B cell (primary cell): ENCODE measurements around the gene HOXD9. TPM values are rescaled to one million over a fixed set of nuclear protein-coding genes. Genes with fewer than 3 reads are reported as not detected.

Experiments used
- ATAC-seq: fragments of 200-7000 bp; cut with Tn5 transposase; one replicate; pipeline ENCODE4 v1.10.0; 2021; ENCODE audit warnings: low read depth, mild to moderate bottlenecking, moderate number of reproducible peaks, moderate library complexity
- CTCF ChIA-PET: fragments of 350-600 bp; sonication (Branson Sonifier 250); formaldehyde crosslinking; loops from one replicate; lab custom pipeline; 2021; ENCODE audit warnings: antibody characterized with exemption, inconsistent platforms; lab: Charles Lee
- POLR2A ChIA-PET: fragments of 350-600 bp; sonication (Branson Sonifier 250); formaldehyde crosslinking; loops from one replicate; lab custom pipeline; 2021; ENCODE audit warnings: antibody characterized with exemption; lab: Charles Lee
- DNase-seq: peaks from one replicate; pipeline ENCODE4 v3.0.0; 2013
- H2AFZ ChIP-seq: 2 replicates; pipeline ENCODE4 v1.6.1; 2012; ENCODE audit warnings: mild to moderate bottlenecking, low read depth, low read length; ENCODE audit not compliant: insufficient read depth, poor library complexity, severe bottlenecking
- H3K27ac ChIP-seq, 2 donors: 1 replicate in 1 of 2; 2 replicates in 1 of 2; pipeline ENCODE4 v1.5.1; 2012 to 2013; ENCODE audit warnings: low read length in 2 of 2, mild to moderate bottlenecking in 2 of 2, moderate library complexity in 1 of 2
- H3K27me3 ChIP-seq, 4 experiments: fragments of 200-600 bp in 1 of 4; sonication (generic) in 1 of 4; replicated peaks in 1 of 4; 1 replicate in 2 of 4; 2 replicates in 2 of 4; pipeline versions ENCODE4 v1.6.1 to v1.7.0; 2013 to 2016; ENCODE audit warnings: low read length in 3 of 4, mild to moderate bottlenecking in 2 of 4, mixed read lengths in 1 of 4, moderate library complexity in 1 of 4; ENCODE audit not compliant: insufficient read depth in 4 of 4, control insufficient read depth in 3 of 4; ENCODE audit errors: control extremely low read depth in 1 of 4
- H3K36me3 ChIP-seq, 2 experiments: replicated peaks in 1 of 2; 1 replicate in 1 of 2; 2 replicates in 1 of 2; pipeline versions ENCODE4 v1.6.1 to v1.7.1; 2013; ENCODE audit warnings: low read length in 1 of 2; ENCODE audit not compliant: insufficient read depth in 2 of 2, control insufficient read depth in 1 of 2; ENCODE audit errors: control extremely low read depth in 1 of 2, extremely low read depth in 1 of 2
- H3K4me1 ChIP-seq, 2 donors: fragments of 200-600 bp in 1 of 2; sonication (generic) in 1 of 2; 1 replicate in 1 of 2; 2 replicates in 1 of 2; pipeline versions ENCODE4 v1.5.1 to v1.6.1; 2013 to 2017; ENCODE audit warnings: low read length in 2 of 2; ENCODE audit not compliant: control insufficient read depth in 2 of 2, insufficient read depth in 2 of 2
- H3K4me2 ChIP-seq: replicated peaks from 2 replicates; pipeline ENCODE3; 2012; ENCODE audit warnings: mild to moderate bottlenecking, low read depth, low read length; ENCODE audit not compliant: poor library complexity, severe bottlenecking
- H3K4me3 ChIP-seq, 5 experiments: fragments of 200-600 bp in 1 of 5; sonication (generic) in 1 of 5; 1 replicate in 3 of 5; 2 replicates in 2 of 5; pipeline versions ENCODE4 v1.5.1 to v1.7.0; 2011 to 2016; ENCODE audit warnings: low read length in 4 of 5, mild to moderate bottlenecking in 4 of 5, low read depth in 2 of 5, control low read depth in 1 of 5, moderate library complexity in 1 of 5; ENCODE audit not compliant: insufficient read depth in 1 of 5; ENCODE audit errors: control extremely low read depth in 1 of 5, extremely low read depth in 1 of 5
- H3K79me2 ChIP-seq: fragments of 200-600 bp; sonication (generic); one replicate; pipeline ENCODE4 v1.6.0; 2016; ENCODE audit warnings: low read length; ENCODE audit not compliant: control insufficient read depth, insufficient read depth
- H3K9ac ChIP-seq: fragments of 200-600 bp; sonication (generic); 2 replicates; pipeline ENCODE4 v1.6.1; 2017; ENCODE audit warnings: mild to moderate bottlenecking, low read length, moderate library complexity
- H3K9me3 ChIP-seq, 3 donors: one replicate each; pipeline versions ENCODE4 v1.6.1 to v1.7.1; 2013; ENCODE audit warnings: low read length in 2 of 3; ENCODE audit not compliant: control insufficient read depth in 2 of 3, insufficient read depth in 1 of 3; ENCODE audit errors: control extremely low read depth in 1 of 3
- H4K20me1 ChIP-seq: 2 replicates; pipeline ENCODE4 v1.6.0; 2012; ENCODE audit warnings: mild to moderate bottlenecking, low read length; ENCODE audit not compliant: insufficient read depth, control insufficient read depth, poor library complexity, severe bottlenecking
- H3K27ac Mint-ChIP-seq: one replicate; pipeline ENCODE4 v1.8.0; 2021; ENCODE audit warnings: mixed read lengths
- H3K27me3 Mint-ChIP-seq: one replicate; pipeline ENCODE4 v1.8.0; 2021; ENCODE audit warnings: mixed read lengths
- H3K4me1 Mint-ChIP-seq: one replicate; pipeline ENCODE4 v1.8.0; 2021; ENCODE audit warnings: mixed read lengths
- H3K4me3 Mint-ChIP-seq: one replicate; pipeline ENCODE4 v1.8.0; 2021; ENCODE audit warnings: mixed read lengths
- H3K9me3 Mint-ChIP-seq: one replicate; pipeline ENCODE4 v1.8.0; 2022; ENCODE audit warnings: mixed read lengths; ENCODE audit not compliant: insufficient read depth
- CTCF ChIP-seq: fragments of 200-600 bp; IDR thresholded peaks from one replicate; pipeline ENCODE4 v1.8.0; 2022; ENCODE audit warnings: antibody characterized with exemption, mild to moderate bottlenecking
- EZH2 ChIP-seq: IDR thresholded peaks from 2 replicates; pipeline ENCODE4 v1.6.1; 2012; ENCODE audit warnings: borderline replicate concordance, low read depth, mild to moderate bottlenecking, moderate library complexity, low read length; ENCODE audit not compliant: insufficient read depth, poor library complexity, severe bottlenecking
- WGBS: methylation state at CpG from one replicate; pipeline ENCODE4 v1.1.5; 2013; ENCODE audit warnings: missing lambda C conversion rate; ENCODE audit not compliant: insufficient coverage; 5-methylcytosine and 5-hydroxymethylcytosine counted together
- intact Hi-C: fragments of 100-400 bp; cut with micrococcal nuclease; formaldehyde crosslinking; loops from one replicate; pipeline ENCODE4 v1.10.0; 2022
- polyA plus RNA-seq: library from polyadenylated mRNA; depleted of rRNA; stranded (reverse); fragments of >200 nt; gene quantifications from 2 replicates; pipeline ENCODE4 v1.2.3, GENCODE V29; 2012
- total RNA-seq, 2 donors: library from RNA; stranded (reverse); fragments of 120-200 nt in 1 of 2; gene quantifications; 1 replicate in 1 of 2; 2 replicates in 1 of 2; pipeline versions ENCODE4 v1.2.3 to v1.2.4, GENCODE V29; 2013 to 2022

The HOXD9 gene
- total and polyA plus RNA-seq, 2 donors (not counting 1 experiment from before 2014, with no cell fraction given), result not detected

- intact Hi-C loops, result no loop called here
- Mint-ChIP-seq H3K4me3 (no peak overlapping the region), H3K9me3 (no peaks in the 10 kb centered on the region), H3K4me1 (peaks cover 33% of the 10 kb centered on the region), H3K27me3 (peaks cover 84% of the 10 kb centered on the region), H3K27ac (peak overlapping the region; percentile 15)
- Histone ChIP-seq H3K9me3 (peaks cover 0 to 22% (median 6%) of the 10 kb centered on the region in 3 donors), H3K36me3 (no peaks in the 10 kb centered on the region), H3K4me1 (peaks cover 21 to 51% of the 10 kb centered on the region in 2 donors), H3K4me2 (no peak overlapping the region), H3K27me3 (peaks cover 0 to 88% (median 84%) of the 10 kb centered on the region in 4 experiments), H3K79me2 (no peaks in the 10 kb centered on the region), H3K4me3 (no peak overlapping the region), H2AFZ (no peak overlapping the region), H3K9ac (no peak overlapping the region), H4K20me1 (no peaks in the 10 kb centered on the region), H3K27ac (no peak overlapping the region)
- ATAC-seq, result no peak
- DNase-seq, result no peak
- CTCF ChIA-PET, result no interaction called here
- TF ChIP-seq EZH2, result no peak
- no peak for TF ChIP-seq CTCF
- POLR2A ChIA-PET, result no interaction called here
Measured at GRCh38 chr2:176135035-176135440, 12.5 kb downstream of the HOXD9 start.

DNA sequence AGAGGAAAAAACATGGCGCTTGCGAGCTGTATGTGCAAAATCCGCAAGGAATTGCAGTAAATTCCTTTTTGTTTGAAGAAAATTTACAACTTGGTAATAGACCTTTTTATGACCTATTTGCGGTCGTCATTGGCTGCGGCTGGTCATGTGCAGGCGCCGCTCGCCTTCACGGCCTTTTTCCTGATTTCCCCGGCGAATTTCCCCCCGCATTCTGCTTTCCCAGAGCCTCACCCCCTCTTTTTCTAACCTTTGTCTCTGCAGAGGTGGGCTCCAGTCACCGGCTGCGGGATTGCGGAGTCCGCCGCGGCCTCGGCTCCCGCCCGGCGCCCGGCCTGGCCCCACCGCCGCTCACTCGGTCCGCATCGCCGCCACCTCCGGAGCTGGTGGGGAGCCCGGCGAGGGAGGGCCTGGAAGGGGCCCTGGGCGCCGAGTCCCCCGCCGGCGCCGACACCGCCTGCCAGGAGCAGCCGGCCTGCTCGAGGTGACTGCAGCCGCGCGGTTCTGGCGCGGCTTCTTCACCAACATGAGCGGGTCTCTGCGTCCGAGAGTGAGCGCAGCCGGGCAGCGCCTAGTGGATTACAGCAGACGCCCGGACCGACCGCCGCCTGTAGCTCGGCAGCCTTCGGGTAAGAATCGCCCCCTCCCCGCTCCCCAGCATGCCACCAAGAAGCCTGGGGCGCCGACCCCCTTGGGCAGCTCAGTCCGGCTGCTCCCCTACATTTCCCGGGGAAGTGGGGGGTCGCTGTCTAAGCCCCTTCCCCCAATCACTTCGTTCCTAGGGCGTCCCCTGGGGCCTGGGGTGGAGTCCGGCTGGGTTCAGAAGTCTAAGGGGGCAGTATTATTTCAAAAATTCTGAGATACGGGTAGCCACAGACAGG is 14.1 kb downstream of the HOXD9 start:
- H3K9me3 Mint-ChIP-seq, result no peaks in the 10 kb centered on the region
- no peaks in the 10 kb centered on the region for H3K79me2 ChIP-seq

More for the DNA sequence above, 14.1 kb downstream of the HOXD9 start:
- DNase-seq, result peak; percentile 33
- no peak for ATAC-seq
- intact Hi-C loops, result no loop called here
- ChIA-PET POLR2A (no interaction called here), CTCF (interaction anchor here (1.3 kb wide), 1 partner anchor 17 kb away, joined by 3 read pairs; no protein-coding TSS in a partner anchor)
- Mint-ChIP-seq H3K27me3 (peaks cover 84% of the 10 kb centered on the region), H3K27ac (no peak overlapping the region), H3K4me3 (peak overlapping the region; percentile 49), H3K4me1 (peaks cover 33% of the 10 kb centered on the region)
- Histone ChIP-seq H3K9me3 (peaks cover 0 to 33% (median 6%) of the 10 kb centered on the region in 3 donors), H3K36me3 (no peaks in the 10 kb centered on the region), H3K4me1 (peaks cover 27 to 48% of the 10 kb centered on the region in 2 donors), H3K4me2 (peak overlapping the region; percentile 43), H3K27me3 (peaks cover 0 to 91% (median 83%) of the 10 kb centered on the region in 4 experiments), H4K20me1 (no peaks in the 10 kb centered on the region), H3K4me3 (no peak overlapping the region), H3K9ac (no peak overlapping the region), H3K27ac (no peak overlapping the region), H2AFZ (peak overlapping the region; percentile 6)
- TF ChIP-seq CTCF (no peak), EZH2 (peak; percentile 35)
- WGBS, result 6% methylated on average over 61 of the region's 71 CpGs
